Measurements from ENCODE around the gene LHX2. TPM values are rescaled to one million over a fixed set of nuclear protein-coding genes. Genes with fewer than 3 reads are reported as not detected.
"Not testable (repeated sequence)": the region's sequence is repeated elsewhere in the genome, so short reads cannot be mapped to it uniquely, and the experiment has no call there.

The LHX2 gene
- total RNA-seq: not detected in 2 replicates

- DNase-seq: peak; percentile 72
- peaks cover 64% of the 10 kb centered on the region for H3K27me3 Mint-ChIP-seq
- H3K4me3 Mint-ChIP-seq: no peak within 1 kb of the TSS
- peaks cover 18% of the 10 kb centered on the region for H3K36me3 Mint-ChIP-seq (ENCODE audit: low read depth)
- peaks cover 10% of the 10 kb centered on the region for H3K4me1 Mint-ChIP-seq
- H3K9me3 Mint-ChIP-seq: peaks cover 10% of the 10 kb centered on the region
- intact Hi-C loops (cut with micrococcal nuclease): loop anchor here (10.0 kb wide), 1 partner anchor 493 kb away; the partner anchor contains the start of gene NR5A1
- H3K27ac Mint-ChIP-seq: peak within 1 kb of the TSS; percentile 78
These were observed at the start of gene LHX2 for GRCh38 chr9:124011460-124012301. Gene LHX2 (plus strand): TSS chr9:124011768. CDS start chr9:124012349, 581 bp downstream.

- no peak overlapping the region for H3K4me3 Mint-ChIP-seq
- no peak for DNase-seq
- no peak overlapping the region for H3K27ac Mint-ChIP-seq
- no peaks in the 10 kb centered on the region for H3K36me3 Mint-ChIP-seq (ENCODE audit: low read depth)
- intact Hi-C loops (cut with micrococcal nuclease): no loop called here
- H3K27me3 Mint-ChIP-seq: peaks cover 26% of the 10 kb centered on the region
- H3K4me1 Mint-ChIP-seq: no peaks in the 10 kb centered on the region
- no peaks in the 10 kb centered on the region for H3K9me3 Mint-ChIP-seq
These were observed 46.8 kb upstream of the LHX2 start for GRCh38 chr9:123964761-123965160.

- intact Hi-C loops (cut with micrococcal nuclease): no loop called here
- peaks cover 20% of the 10 kb centered on the region for H3K27me3 Mint-ChIP-seq
These were observed 45.5 kb upstream of the LHX2 start for GRCh38 chr9:123965801-123966686.

GRCh38 chr9:123967323-123967722, 44.2 kb upstream of the LHX2 start:
- Mint-ChIP-seq H3K36me3 (ENCODE audit: low read depth) (no peaks in the 10 kb centered on the region), H3K4me3 (no peak overlapping the region), H3K9me3 (no peaks in the 10 kb centered on the region), H3K27me3 (peaks cover 18% of the 10 kb centered on the region), H3K27ac (no peak overlapping the region), H3K4me1 (no peaks in the 10 kb centered on the region)
- intact Hi-C loops (cut with micrococcal nuclease): no loop called here
- DNase-seq: no peak

More at GRCh38 chr9:123965801-123966686, 45.5 kb upstream of the LHX2 start:
- H3K4me3 Mint-ChIP-seq: no peak overlapping the region
- no peaks in the 10 kb centered on the region for H3K9me3 Mint-ChIP-seq
- no peaks in the 10 kb centered on the region for H3K36me3 Mint-ChIP-seq (ENCODE audit: low read depth)
- H3K4me1 Mint-ChIP-seq: no peaks in the 10 kb centered on the region
- no peak overlapping the region for H3K27ac Mint-ChIP-seq
- DNase-seq: no peak

GRCh38 chr9:123972618-123973017, 39.0 kb upstream of the LHX2 start:
- no peak overlapping the region for H3K4me3 Mint-ChIP-seq

GRCh38 chr9:123973590-123974223, 37.9 kb upstream of the LHX2 start:
- DNase-seq: no peak
- Mint-ChIP-seq H3K27ac (no peak overlapping the region), H3K9me3 (no peaks in the 10 kb centered on the region), H3K27me3 (no peaks in the 10 kb centered on the region), H3K4me1 (no peaks in the 10 kb centered on the region), H3K4me3 (no peak overlapping the region), H3K36me3 (ENCODE audit: low read depth) (no peaks in the 10 kb centered on the region)
- intact Hi-C loops (cut with micrococcal nuclease): no loop called here

More at GRCh38 chr9:123972618-123973017, 39.0 kb upstream of the LHX2 start:
- H3K4me1 Mint-ChIP-seq: no peaks in the 10 kb centered on the region
- H3K9me3 Mint-ChIP-seq: no peaks in the 10 kb centered on the region
- intact Hi-C loops (cut with micrococcal nuclease): no loop called here
- H3K27ac Mint-ChIP-seq: no peak overlapping the region
- no peaks in the 10 kb centered on the region for H3K36me3 Mint-ChIP-seq (ENCODE audit: low read depth)
- DNase-seq: no peak
- no peaks in the 10 kb centered on the region for H3K27me3 Mint-ChIP-seq

GRCh38 chr9:123974471-123974870, 37.1 kb upstream of the LHX2 start:
- Mint-ChIP-seq H3K27ac (no peak overlapping the region), H3K4me3 (no peak overlapping the region), H3K36me3 (ENCODE audit: low read depth) (no peaks in the 10 kb centered on the region), H3K27me3 (peaks cover 6% of the 10 kb centered on the region), H3K9me3 (peaks cover 6% of the 10 kb centered on the region), H3K4me1 (no peaks in the 10 kb centered on the region)
- intact Hi-C loops (cut with micrococcal nuclease): no loop called here
- no peak for DNase-seq

- H3K27ac Mint-ChIP-seq: no peak overlapping the region
- H3K27me3 Mint-ChIP-seq: peaks cover 13% of the 10 kb centered on the region
- no peaks in the 10 kb centered on the region for H3K36me3 Mint-ChIP-seq (ENCODE audit: low read depth)
- H3K4me1 Mint-ChIP-seq: no peaks in the 10 kb centered on the region
- peaks cover 7% of the 10 kb centered on the region for H3K9me3 Mint-ChIP-seq
- intact Hi-C loops (cut with micrococcal nuclease): no loop called here
- H3K4me3 Mint-ChIP-seq: no peak overlapping the region
- DNase-seq: no peak
These were observed 35.7 kb upstream of the LHX2 start for GRCh38 chr9:123975871-123976270.

GRCh38 chr9:123976579-123976978, 35.0 kb upstream of the LHX2 start:
- H3K4me3 Mint-ChIP-seq; H3K9me3 Mint-ChIP-seq; DNase-seq; H3K4me1 Mint-ChIP-seq; H3K27ac Mint-ChIP-seq; H3K36me3 Mint-ChIP-seq (ENCODE audit: low read depth); intact Hi-C loops (cut with micrococcal nuclease): not testable (repeated sequence)
- peaks cover 18% of the 10 kb centered on the region for H3K27me3 Mint-ChIP-seq

- Mint-ChIP-seq H3K36me3 (ENCODE audit: low read depth) (no peaks in the 10 kb centered on the region), H3K27me3 (peaks cover 21% of the 10 kb centered on the region), H3K4me3 (no peak overlapping the region), H3K9me3 (peaks cover 7% of the 10 kb centered on the region), H3K27ac (no peak overlapping the region), H3K4me1 (no peaks in the 10 kb centered on the region)
- intact Hi-C loops (cut with micrococcal nuclease): no loop called here
- no peak for DNase-seq
These were observed 32.6 kb upstream of the LHX2 start for GRCh38 chr9:123978981-123979380.

- H3K4me3 Mint-ChIP-seq: no peak overlapping the region
- peaks cover 25% of the 10 kb centered on the region for H3K27me3 Mint-ChIP-seq
- no peaks in the 10 kb centered on the region for H3K36me3 Mint-ChIP-seq (ENCODE audit: low read depth)
- H3K27ac Mint-ChIP-seq: no peak overlapping the region
- DNase-seq: no peak
- H3K9me3 Mint-ChIP-seq: peaks cover 7% of the 10 kb centered on the region
- H3K4me1 Mint-ChIP-seq: no peaks in the 10 kb centered on the region
- intact Hi-C loops (cut with micrococcal nuclease): no loop called here
These were observed 29.0 kb upstream of the LHX2 start for GRCh38 chr9:123982535-123982934.

GRCh38 chr9:123983047-123983446, 28.5 kb upstream of the LHX2 start:
- H3K4me1 Mint-ChIP-seq: no peaks in the 10 kb centered on the region
- peaks cover 7% of the 10 kb centered on the region for H3K9me3 Mint-ChIP-seq
- intact Hi-C loops (cut with micrococcal nuclease): no loop called here
- H3K36me3 Mint-ChIP-seq (ENCODE audit: low read depth): no peaks in the 10 kb centered on the region
- H3K4me3 Mint-ChIP-seq: no peak overlapping the region
- DNase-seq: no peak
- H3K27me3 Mint-ChIP-seq: peaks cover 26% of the 10 kb centered on the region
- no peak overlapping the region for H3K27ac Mint-ChIP-seq

GRCh38 chr9:123984802-123985201, 26.8 kb upstream of the LHX2 start:
- intact Hi-C loops (cut with micrococcal nuclease): no loop called here
- Mint-ChIP-seq H3K9me3 (no peaks in the 10 kb centered on the region), H3K36me3 (ENCODE audit: low read depth) (no peaks in the 10 kb centered on the region), H3K27me3 (peaks cover 17% of the 10 kb centered on the region), H3K27ac (no peak overlapping the region), H3K4me3 (no peak overlapping the region), H3K4me1 (no peaks in the 10 kb centered on the region)
- DNase-seq: no peak

Data from activated CD4-positive, alpha-beta T cell treated with anti-CD3 and anti-CD28 coated beads, Interleukin-2, amount 10 ng/mL, durations not matched to agents 24 days and 14 days (primary cell).